ENCODE results near the gene GTF2IRD1.

The GTF2IRD1 gene

DNA sequence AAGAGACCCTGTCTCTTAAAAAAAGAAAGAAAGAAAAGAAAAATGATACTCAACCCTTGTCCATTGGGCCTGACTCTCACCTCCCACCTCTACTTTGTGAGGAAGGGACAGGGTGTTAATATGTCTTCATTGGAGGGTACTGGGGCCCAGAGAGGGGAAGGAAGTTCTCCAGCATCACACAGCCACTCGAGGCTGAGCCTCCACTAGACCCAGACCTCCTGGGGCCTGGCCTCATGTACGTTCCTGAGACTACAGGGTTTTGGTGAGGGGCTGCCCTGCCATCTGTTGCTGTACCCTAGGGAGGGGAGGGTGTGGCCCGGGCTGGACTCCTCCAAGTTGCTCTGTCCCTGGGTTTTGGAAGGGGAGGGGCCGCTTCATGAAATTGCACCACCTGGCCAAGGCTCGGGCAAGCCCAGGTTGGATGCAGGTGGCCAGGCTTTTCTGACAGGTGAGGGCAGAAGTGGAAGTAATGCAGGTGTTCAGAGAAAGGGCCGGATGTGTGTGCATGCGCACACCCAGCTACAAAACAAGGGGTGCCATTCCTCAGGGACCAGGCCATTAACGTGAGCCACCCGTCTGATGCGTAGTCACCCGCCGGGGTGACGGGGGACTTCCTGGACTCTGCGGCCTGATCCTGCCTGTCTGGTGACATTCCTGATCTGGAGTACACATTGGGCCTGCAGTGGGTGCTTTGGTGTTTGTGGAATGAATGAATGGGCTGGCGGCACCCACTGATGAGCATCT lies 21.7 kb downstream of the GTF2IRD1 start:
- TF ChIP-seq CTCF (conservative IDR thresholded peaks at IDR 0.05; ENCODE audit: low read depth), result no peak
- peak overlapping the region; percentile 100 for H3K27ac ChIP-seq
- POLR2A ChIA-PET (ENCODE audit: low non-redundant PET), result no interaction called here

DNA sequence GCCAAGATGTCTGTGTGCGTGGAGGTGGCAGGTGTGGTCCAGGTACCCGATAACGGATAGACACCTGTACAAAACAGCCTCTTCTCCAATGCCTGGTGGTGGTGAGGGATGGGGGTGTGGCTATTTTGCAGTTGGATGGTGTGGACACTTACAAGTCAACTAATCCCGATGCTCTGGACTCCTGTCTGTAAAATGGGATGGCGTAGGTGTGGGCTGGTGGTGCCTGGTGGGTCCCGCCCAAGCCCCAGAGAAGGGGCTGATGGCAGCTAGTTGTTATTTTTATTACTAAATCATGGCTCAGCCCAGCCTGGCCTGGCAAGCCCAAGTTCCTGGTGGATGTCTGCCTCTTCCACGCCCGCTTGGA lies 22.3 kb downstream of the GTF2IRD1 start:
- DNase-seq (ENCODE audit: low spot score), result peak; percentile 31
- ChIA-PET CTCF (interaction anchor here (0.7 kb wide), 1 partner anchor 17 kb away, joined by 4 read pairs; no protein-coding TSS in a partner anchor), POLR2A (ENCODE audit: low non-redundant PET) (interaction anchor here (0.5 kb wide), 1 partner anchor 64 kb away, joined by 5 read pairs; no protein-coding TSS in a partner anchor)
- no peak for TF ChIP-seq CTCF (conservative IDR thresholded peaks at IDR 0.05; ENCODE audit: low read depth)
- H3K27ac ChIP-seq, result peak overlapping the region; percentile 100

More for the DNA sequence above, 21.7 kb downstream of the GTF2IRD1 start:
- CTCF ChIA-PET, result interaction anchor here (0.6 kb wide), 1 partner anchor 9 kb away, joined by 4 read pairs; no protein-coding TSS in a partner anchor
- peak; percentile 35 for DNase-seq (ENCODE audit: low spot score)

GRCh38 chr7:74476626-74477025 lies 22.9 kb downstream of the GTF2IRD1 start:
- POLR2A ChIA-PET (ENCODE audit: low non-redundant PET), result interaction anchor here (0.5 kb wide), 2 partner anchors 24 to 65 kb away, joined by 3 to 5 read pairs; no protein-coding TSS in a partner anchor
- H3K27ac ChIP-seq, result peak overlapping the region; percentile 100
- CTCF ChIA-PET, result interaction anchor here (0.7 kb wide), 1 partner anchor 17 kb away, joined by 4 read pairs; no protein-coding TSS in a partner anchor

GRCh38 chr7:74478671-74479065 lies 25.0 kb downstream of the GTF2IRD1 start:
- H3K27ac ChIP-seq, result peak overlapping the region; percentile 100
- TF ChIP-seq CTCF (conservative IDR thresholded peaks at IDR 0.05; ENCODE audit: low read depth), result no peak
- CTCF ChIA-PET, result interaction anchor here (0.5 to 0.7 kb wide), 3 partner anchors 14 to 51 kb away, joined by 3 to 4 read pairs (median 3); no protein-coding TSS in a partner anchor
- POLR2A ChIA-PET (ENCODE audit: low non-redundant PET), result interaction anchor here (0.9 to 1.2 kb wide), 2 partner anchors 19 to 26 kb away, joined by 3 read pairs; no protein-coding TSS in a partner anchor
- no peak for DNase-seq (ENCODE audit: low spot score)

More at GRCh38 chr7:74476626-74477025, 22.9 kb downstream of the GTF2IRD1 start:
- TF ChIP-seq CTCF (conservative IDR thresholded peaks at IDR 0.05; ENCODE audit: low read depth), result no peak
- DNase-seq (ENCODE audit: low spot score), result no peak

DNA sequence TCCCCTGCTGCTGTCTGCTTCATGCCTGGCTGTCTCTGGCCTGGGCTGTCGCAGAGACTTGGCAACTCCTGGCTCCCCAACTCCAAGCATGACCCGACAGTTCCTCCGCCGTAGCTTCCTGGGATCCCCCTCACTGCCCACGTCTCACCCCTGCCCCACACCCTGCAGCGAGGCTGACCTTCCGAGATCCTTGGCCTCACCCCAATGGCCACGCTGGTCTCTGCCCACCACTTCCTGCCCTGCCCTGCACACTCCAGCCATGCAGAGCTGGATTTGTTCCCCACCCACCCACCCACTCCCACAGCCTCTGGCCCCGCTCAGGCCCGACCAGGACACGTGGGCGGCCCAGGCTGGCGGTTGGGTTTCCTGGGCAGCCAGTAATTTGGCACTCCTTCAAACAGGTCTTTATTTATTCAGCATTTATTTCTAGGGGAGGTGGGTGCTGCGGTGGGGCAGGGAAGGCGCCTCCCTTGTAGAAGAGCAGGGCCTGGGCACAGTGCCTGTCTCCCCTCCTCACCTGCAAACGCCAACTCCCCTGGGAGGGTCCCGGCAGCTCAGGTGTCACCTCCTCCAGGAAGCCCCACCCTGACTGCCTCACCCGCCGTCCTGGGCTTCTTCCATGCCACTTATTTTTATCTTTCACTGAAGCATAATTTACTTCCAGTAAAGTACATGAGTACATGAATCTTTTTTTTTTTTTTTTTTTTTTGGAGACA lies 25.5 kb downstream of the GTF2IRD1 start:
- no peak for DNase-seq (ENCODE audit: low spot score)
- no peak for TF ChIP-seq CTCF (conservative IDR thresholded peaks at IDR 0.05; ENCODE audit: low read depth)
- ChIA-PET CTCF (interaction anchor here (0.5 to 0.7 kb wide), 3 partner anchors 26 to 51 kb away, joined by 3 to 5 read pairs (median 4); partner anchors contain the start of gene GTF2IRD1), POLR2A (ENCODE audit: low non-redundant PET) (no interaction called here)
- peak overlapping the region; percentile 100 for H3K27ac ChIP-seq

All from RWPE1 (cell line).